ENCODE data around the gene CASS4. TPM values are rescaled to one million over a fixed set of nuclear protein-coding genes. Genes with fewer than 3 reads are reported as not detected.
A peak's percentile ranks its signal among the peaks of the same experiment; 100 is the strongest.

Gene CASS4
- total and polyA plus RNA-seq, 7 experiments from 2014 or later: 6.8 to 16.9 (median 11.5) TPM

DNA sequence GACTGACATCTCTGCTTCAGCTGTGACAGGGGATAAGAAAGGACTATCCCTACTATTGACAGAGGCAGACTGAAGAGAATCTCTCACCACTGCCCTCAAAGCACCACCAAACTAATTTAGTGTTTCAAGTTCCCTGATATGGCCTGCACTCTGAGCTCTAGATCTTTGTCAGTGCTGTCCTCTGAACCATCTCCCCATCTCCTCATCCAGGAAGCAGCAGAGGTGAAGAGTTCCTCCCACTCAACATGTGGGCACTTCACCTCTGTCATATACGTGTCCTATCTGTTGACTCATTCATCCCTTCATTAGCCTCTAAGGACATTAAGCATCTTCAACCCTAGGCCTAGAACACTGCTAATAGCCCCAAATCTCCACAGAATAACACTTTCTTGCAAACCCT lies 39.2 kb upstream of the CASS4 start:
- CTCF ChIA-PET: interaction anchor here (0.8 kb wide), 1 partner anchor 25 kb away, joined by 3 read pairs; no protein-coding TSS in a partner anchor

DNA sequence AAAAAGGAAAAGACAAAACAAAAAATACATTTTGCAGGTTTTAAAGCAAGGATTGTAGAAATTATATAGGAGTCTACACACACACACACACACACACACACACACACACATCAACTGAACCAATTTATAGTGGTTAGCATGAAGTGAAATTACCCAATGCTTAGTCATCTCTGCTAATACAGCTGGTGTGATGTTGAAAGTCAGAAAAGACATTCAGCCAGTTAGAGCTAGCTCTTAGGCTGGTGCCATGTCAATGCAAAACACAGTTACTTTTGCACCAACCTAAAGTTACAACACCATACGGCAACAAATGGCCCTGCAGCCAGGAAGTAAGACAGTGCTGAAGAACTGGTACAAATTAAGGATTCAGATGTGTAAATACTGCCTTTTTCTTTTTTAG lies 38.1 kb upstream of the CASS4 start:
- H3K27ac ChIP-seq (ENCODE audit: low read depth, low read length): no peak overlapping the region
- intact Hi-C loops (cut with micrococcal nuclease): no loop called here

More for the DNA sequence above, 39.2 kb upstream of the CASS4 start:
- peaks cover 0 to 34% (median 0%) of the 10 kb centered on the region in 7 donors for H3K4me1 Mint-ChIP-seq
- H3K27ac Mint-ChIP-seq: peak overlapping the region in 3 of 9 donors; percentile 29 to 47 (median 47)
- POLR2A ChIA-PET: no interaction called here
- no peaks in the 10 kb centered on the region for H3K27me3 Mint-ChIP-seq
- H3K9me3 ChIP-seq (ENCODE audit: control insufficient read depth in 2 of 3, low read length in 3 of 3): no peaks in the 10 kb centered on the region
- H3K4me3 ChIP-seq (ENCODE audit: low read length): no peak overlapping the region
- intact Hi-C loops (cut with micrococcal nuclease): no loop called here
- no peaks in the 10 kb centered on the region for H3K4me1 ChIP-seq (ENCODE audit: control insufficient read depth in 2 of 2, insufficient read depth in 2 of 2, low read length in 2 of 2)
- peaks cover 0 to 30% (median 0%) of the 10 kb centered on the region in 5 donors for H3K36me3 Mint-ChIP-seq
- no peak overlapping the region for H3K27ac ChIP-seq (ENCODE audit: low read depth, low read length)
- no peak for DNase-seq
- no peaks in the 10 kb centered on the region for H3K27me3 ChIP-seq (ENCODE audit: control insufficient read depth in 2 of 2, insufficient read depth in 2 of 2, low read length in 2 of 2)
- no peak for ATAC-seq
- H3K36me3 ChIP-seq (ENCODE audit: control insufficient read depth in 2 of 3, insufficient read depth in 3 of 3, low read length in 3 of 3): peaks cover 0 to 3% (median 0%) of the 10 kb centered on the region in 3 experiments
- no peaks in the 10 kb centered on the region for H3K9me3 Mint-ChIP-seq
- no peak overlapping the region for H3K4me3 Mint-ChIP-seq

DNA sequence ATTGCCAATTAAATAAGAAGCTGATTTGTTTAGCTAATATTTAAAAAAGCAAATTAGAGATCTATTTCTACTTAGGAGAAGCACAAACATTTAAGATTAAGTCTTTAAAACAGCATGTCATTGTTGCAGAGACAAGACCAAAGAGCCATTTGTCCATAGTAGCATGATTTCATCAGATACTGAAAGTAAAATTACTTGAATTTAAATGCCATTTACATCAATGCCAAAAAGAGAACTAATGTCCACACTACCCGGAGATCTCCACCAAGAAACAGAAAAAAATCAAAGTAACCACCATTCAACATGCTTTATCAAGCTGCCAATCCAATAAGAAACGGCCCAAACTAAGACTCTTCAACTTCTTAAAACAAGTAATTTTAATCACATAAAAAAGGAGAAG lies 35.7 kb upstream of the CASS4 start:
- Histone ChIP-seq H3K36me3 (ENCODE audit: control insufficient read depth in 2 of 3, insufficient read depth in 3 of 3, low read length in 3 of 3) (no peaks in the 10 kb centered on the region), H3K27ac (ENCODE audit: low read depth, low read length) (no peak overlapping the region), H3K4me3 (ENCODE audit: low read length) (no peak overlapping the region), H3K27me3 (ENCODE audit: control insufficient read depth in 2 of 2, insufficient read depth in 2 of 2, low read length in 2 of 2) (no peaks in the 10 kb centered on the region), H3K9me3 (ENCODE audit: control insufficient read depth in 2 of 3, low read length in 3 of 3) (no peaks in the 10 kb centered on the region), H3K4me1 (ENCODE audit: control insufficient read depth in 2 of 2, insufficient read depth in 2 of 2, low read length in 2 of 2) (no peaks in the 10 kb centered on the region)
- Mint-ChIP-seq H3K27me3 (no peaks in the 10 kb centered on the region), H3K9me3 (no peaks in the 10 kb centered on the region), H3K4me1 (peaks cover 0 to 51% (median 0%) of the 10 kb centered on the region in 7 donors), H3K4me3 (peak overlapping the region in 1 of 10 donors; percentile 12), H3K27ac (peak overlapping the region in 1 of 9 donors; percentile 44), H3K36me3 (peaks cover 0 to 36% (median 0%) of the 10 kb centered on the region in 5 donors)
- CTCF ChIA-PET: no interaction called here
- no peak for ATAC-seq
- intact Hi-C loops (cut with micrococcal nuclease): no loop called here
- POLR2A ChIA-PET: interaction anchor here (0.8 kb wide), 1 partner anchor 16 kb away, joined by 3 read pairs; the partner anchor contains the start of genes AURKA and CSTF1
- DNase-seq: no peak

More for the DNA sequence above, 38.1 kb upstream of the CASS4 start:
- ATAC-seq (peak; percentile 90), DNase-seq (no peak)
- Mint-ChIP-seq H3K27ac (peak overlapping the region in 1 of 9 donors; percentile 38), H3K27me3 (no peaks in the 10 kb centered on the region), H3K4me3 (peak overlapping the region in 1 of 10 donors; percentile 25), H3K4me1 (peaks cover 0 to 39% (median 0%) of the 10 kb centered on the region in 7 donors), H3K36me3 (peaks cover 0 to 39% (median 0%) of the 10 kb centered on the region in 5 donors), H3K9me3 (no peaks in the 10 kb centered on the region)
- Histone ChIP-seq H3K4me3 (ENCODE audit: low read length) (no peak overlapping the region), H3K9me3 (ENCODE audit: control insufficient read depth in 2 of 3, low read length in 3 of 3) (no peaks in the 10 kb centered on the region), H3K27me3 (ENCODE audit: control insufficient read depth in 2 of 2, insufficient read depth in 2 of 2, low read length in 2 of 2) (no peaks in the 10 kb centered on the region), H3K4me1 (ENCODE audit: control insufficient read depth in 2 of 2, insufficient read depth in 2 of 2, low read length in 2 of 2) (no peaks in the 10 kb centered on the region), H3K36me3 (ENCODE audit: control insufficient read depth in 2 of 3, insufficient read depth in 3 of 3, low read length in 3 of 3) (no peaks in the 10 kb centered on the region)
- CTCF ChIA-PET: no interaction called here
- POLR2A ChIA-PET: interaction anchor here (0.6 to 0.7 kb wide), 2 partner anchors 14 to 91 kb away, joined by 3 to 8 read pairs; no protein-coding TSS in a partner anchor

DNA sequence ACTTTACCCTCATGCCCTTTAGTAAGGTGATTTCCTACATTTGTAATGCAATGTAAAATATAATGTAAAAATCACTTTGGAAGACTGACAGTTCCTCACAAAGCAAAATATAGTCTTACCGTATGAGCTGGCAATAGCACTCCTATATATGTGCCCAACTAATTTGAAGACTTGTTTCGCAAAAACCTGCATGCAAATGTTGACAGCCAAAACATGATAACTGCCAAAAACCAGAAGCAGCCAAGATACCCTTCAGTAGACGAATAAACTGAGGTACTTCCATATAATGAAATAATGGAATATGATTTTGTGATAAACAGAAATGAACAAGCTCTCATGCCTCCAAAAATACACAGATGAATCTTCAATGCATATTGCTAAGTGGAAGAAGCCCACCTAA lies 33.7 kb upstream of the CASS4 start:
- POLR2A ChIA-PET: interaction anchor here (1.0 kb wide), 1 partner anchor 8 kb away, joined by 3 read pairs; no protein-coding TSS in a partner anchor

DNA sequence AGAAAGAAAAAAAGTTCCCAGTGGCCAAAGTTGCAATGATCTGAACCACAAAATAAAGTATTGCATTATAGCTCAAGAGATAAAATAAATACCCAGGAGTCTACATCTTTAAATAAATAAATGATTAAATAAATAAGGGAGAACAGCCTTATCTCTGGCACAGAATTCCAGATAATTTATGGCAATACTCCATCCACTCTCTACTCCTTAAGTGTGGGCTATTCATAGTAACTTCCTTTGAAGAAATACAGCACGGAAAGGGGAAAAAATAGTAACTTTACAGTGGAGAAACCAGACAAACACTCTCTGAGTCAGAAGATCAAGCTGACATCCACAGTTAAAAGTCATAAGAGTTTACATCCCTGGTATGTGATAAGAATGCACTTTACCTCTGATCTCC lies 31.7 kb upstream of the CASS4 start:
- Mint-ChIP-seq H3K4me1 (peaks cover 0 to 63% (median 0%) of the 10 kb centered on the region in 7 donors), H3K27me3 (no peaks in the 10 kb centered on the region), H3K4me3 (no peak overlapping the region), H3K36me3 (peaks cover 0 to 42% (median 0%) of the 10 kb centered on the region in 5 donors), H3K9me3 (no peaks in the 10 kb centered on the region), H3K27ac (no peak overlapping the region)
- DNase-seq (no peak), ATAC-seq (no peak)
- no peaks in the 10 kb centered on the region for H3K4me1 ChIP-seq (ENCODE audit: control insufficient read depth in 2 of 2, insufficient read depth in 2 of 2, low read length in 2 of 2)
- no peaks in the 10 kb centered on the region for H3K9me3 ChIP-seq (ENCODE audit: control insufficient read depth in 2 of 3, low read length in 3 of 3)
- intact Hi-C loops (cut with micrococcal nuclease): no loop called here
- no peak overlapping the region for H3K4me3 ChIP-seq (ENCODE audit: low read length)
- H3K27ac ChIP-seq (ENCODE audit: low read depth, low read length): no peak overlapping the region
- H3K36me3 ChIP-seq (ENCODE audit: control insufficient read depth in 2 of 3, insufficient read depth in 3 of 3, low read length in 3 of 3): no peaks in the 10 kb centered on the region
- H3K27me3 ChIP-seq (ENCODE audit: control insufficient read depth in 2 of 2, insufficient read depth in 2 of 2, low read length in 2 of 2): no peaks in the 10 kb centered on the region
- CTCF ChIA-PET: no interaction called here
- POLR2A ChIA-PET: no interaction called here

More for the DNA sequence above, 33.7 kb upstream of the CASS4 start:
- no peaks in the 10 kb centered on the region for H3K27me3 ChIP-seq (ENCODE audit: control insufficient read depth in 2 of 2, insufficient read depth in 2 of 2, low read length in 2 of 2)
- DNase-seq (no peak), ATAC-seq (no peak)
- Mint-ChIP-seq H3K4me3 (no peak overlapping the region), H3K27me3 (no peaks in the 10 kb centered on the region), H3K36me3 (peaks cover 0 to 36% (median 0%) of the 10 kb centered on the region in 5 donors), H3K4me1 (peaks cover 0 to 60% (median 0%) of the 10 kb centered on the region in 7 donors), H3K9me3 (no peaks in the 10 kb centered on the region), H3K27ac (peak overlapping the region in 1 of 9 donors; percentile 45)
- H3K4me3 ChIP-seq (ENCODE audit: low read length): no peak overlapping the region
- no peak overlapping the region for H3K27ac ChIP-seq (ENCODE audit: low read depth, low read length)
- CTCF ChIA-PET: no interaction called here
- no peaks in the 10 kb centered on the region for H3K36me3 ChIP-seq (ENCODE audit: control insufficient read depth in 2 of 3, insufficient read depth in 3 of 3, low read length in 3 of 3)
- intact Hi-C loops (cut with micrococcal nuclease): no loop called here
- H3K9me3 ChIP-seq (ENCODE audit: control insufficient read depth in 2 of 3, low read length in 3 of 3): no peaks in the 10 kb centered on the region
- no peaks in the 10 kb centered on the region for H3K4me1 ChIP-seq (ENCODE audit: control insufficient read depth in 2 of 2, insufficient read depth in 2 of 2, low read length in 2 of 2)

DNA sequence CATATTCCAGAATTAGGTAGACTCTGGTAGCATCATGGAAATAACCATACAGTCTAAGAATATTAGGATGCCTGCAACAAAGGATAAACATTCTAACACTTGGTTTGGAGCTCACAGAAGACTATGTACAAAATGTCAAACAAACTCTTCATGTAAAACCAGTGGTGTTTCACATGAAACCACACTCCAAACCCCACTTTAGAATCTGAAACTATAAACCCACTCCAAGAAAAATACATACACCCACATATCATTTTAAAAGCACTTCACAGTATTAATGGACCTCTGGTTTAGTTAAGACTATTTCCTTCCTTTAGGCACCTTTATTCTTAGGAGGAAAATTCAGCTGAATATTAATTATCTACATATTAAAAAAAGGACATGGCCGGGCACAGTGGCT lies 30.6 kb upstream of the CASS4 start:
- Histone ChIP-seq H3K9me3 (ENCODE audit: control insufficient read depth in 2 of 3, low read length in 3 of 3) (no peaks in the 10 kb centered on the region), H3K27me3 (ENCODE audit: control insufficient read depth in 2 of 2, insufficient read depth in 2 of 2, low read length in 2 of 2) (no peaks in the 10 kb centered on the region), H3K4me1 (ENCODE audit: control insufficient read depth in 2 of 2, insufficient read depth in 2 of 2, low read length in 2 of 2) (no peaks in the 10 kb centered on the region), H3K36me3 (ENCODE audit: control insufficient read depth in 2 of 3, insufficient read depth in 3 of 3, low read length in 3 of 3) (no peaks in the 10 kb centered on the region), H3K27ac (ENCODE audit: low read depth, low read length) (no peak overlapping the region), H3K4me3 (ENCODE audit: low read length) (no peak overlapping the region)
- H3K36me3 Mint-ChIP-seq: peaks cover 0 to 43% (median 0%) of the 10 kb centered on the region in 5 donors
- no peaks in the 10 kb centered on the region for H3K9me3 Mint-ChIP-seq
- no peak overlapping the region for H3K4me3 Mint-ChIP-seq
- no peaks in the 10 kb centered on the region for H3K27me3 Mint-ChIP-seq
- ChIA-PET CTCF (no interaction called here), POLR2A (interaction anchor here (1.4 kb wide), 1 partner anchor 10 kb away, joined by 3 read pairs; the partner anchor contains the start of gene AURKA)
- intact Hi-C loops (cut with micrococcal nuclease): no loop called here
- ATAC-seq (no peak), DNase-seq (no peak)
- peaks cover 0 to 55% (median 0%) of the 10 kb centered on the region in 7 donors for H3K4me1 Mint-ChIP-seq
- H3K27ac Mint-ChIP-seq: peak overlapping the region in 1 of 9 donors; percentile 57

DNA sequence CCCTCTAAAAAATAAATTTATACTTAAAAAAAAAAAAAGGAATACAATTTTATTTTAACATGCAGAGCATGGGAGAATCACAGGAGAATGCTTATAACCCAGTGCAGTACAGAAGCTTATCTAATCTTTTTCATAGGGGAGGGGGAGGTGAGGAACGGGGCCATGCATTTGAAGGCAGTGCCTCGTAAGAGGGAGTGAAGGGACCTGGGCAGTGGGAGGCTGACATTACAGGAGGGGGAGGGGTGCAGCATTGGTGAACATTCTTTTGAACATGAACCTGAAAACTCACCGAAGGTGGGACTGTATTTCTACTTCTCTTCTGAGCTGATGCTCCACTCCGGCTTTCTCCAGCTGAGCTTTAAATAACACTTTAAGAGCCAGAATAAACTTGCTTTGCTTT lies 29.4 kb upstream of the CASS4 start:
- no peaks in the 10 kb centered on the region for H3K36me3 ChIP-seq (ENCODE audit: control insufficient read depth in 2 of 3, insufficient read depth in 3 of 3, low read length in 3 of 3)
- Mint-ChIP-seq H3K4me3 (no peak overlapping the region), H3K27me3 (no peaks in the 10 kb centered on the region), H3K27ac (no peak overlapping the region), H3K36me3 (peaks cover 0 to 43% (median 0%) of the 10 kb centered on the region in 5 donors), H3K4me1 (peaks cover 0 to 49% (median 0%) of the 10 kb centered on the region in 7 donors), H3K9me3 (no peaks in the 10 kb centered on the region)
- intact Hi-C loops (cut with micrococcal nuclease): no loop called here
- no peaks in the 10 kb centered on the region for H3K9me3 ChIP-seq (ENCODE audit: control insufficient read depth in 2 of 3, low read length in 3 of 3)
- no peak overlapping the region for H3K27ac ChIP-seq (ENCODE audit: low read depth, low read length)
- no peaks in the 10 kb centered on the region for H3K4me1 ChIP-seq (ENCODE audit: control insufficient read depth in 2 of 2, insufficient read depth in 2 of 2, low read length in 2 of 2)
- no peak for DNase-seq
- CTCF ChIA-PET: no interaction called here
- POLR2A ChIA-PET: no interaction called here
- no peaks in the 10 kb centered on the region for H3K27me3 ChIP-seq (ENCODE audit: control insufficient read depth in 2 of 2, insufficient read depth in 2 of 2, low read length in 2 of 2)
- H3K4me3 ChIP-seq (ENCODE audit: low read length): no peak overlapping the region
- no peak for ATAC-seq
